Sigmoid colon (tissue), 3 donors: ENCODE results near the gene SIDT1.

Experiments
- POLR2A ChIP-seq, 2 donors: fragments of 450-650 bp; IDR thresholded peaks; one replicate each; pipeline ENCODE4 v1.6.1; 2016; ENCODE audit warnings: antibody characterized with exemption in 2 of 2, mild to moderate bottlenecking in 2 of 2, moderate library complexity in 2 of 2
- TF ChIP-seq, protein P1 (sequence below), 4 experiments: fragments of 450-650 bp in 3 of 4; fragments of 200-600 bp in 1 of 4; IDR thresholded peaks; one replicate each; pipeline ENCODE4 v1.5.1; 2016 to 2019; ENCODE audit warnings: antibody characterized with exemption in 4 of 4, mild to moderate bottlenecking in 3 of 4, moderate library complexity in 2 of 4

DNA sequence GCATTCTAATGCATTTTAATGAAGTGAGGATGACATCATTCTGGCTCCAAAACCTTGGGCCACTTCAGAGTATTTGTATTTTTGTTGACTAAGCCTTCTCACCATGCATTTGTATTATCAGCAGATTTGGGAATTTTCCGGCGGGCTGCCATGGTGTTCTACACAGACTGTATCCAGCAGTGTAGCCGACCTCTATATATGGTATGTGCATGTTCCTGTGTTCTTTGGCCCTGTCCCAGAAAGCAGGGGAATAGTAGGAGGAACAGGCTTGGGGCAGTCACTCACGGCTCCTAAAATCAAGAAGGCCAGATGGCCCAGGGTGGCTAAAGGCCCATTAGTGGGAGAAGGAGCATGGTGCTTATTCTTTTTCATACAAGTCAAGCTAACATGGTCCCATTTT, 83.6 kb downstream of the SIDT1 start:
- TF ChIP-seq POLR2A (IDR thresholded peaks at IDR 0.05), result no peak
- TF ChIP-seq, protein P1, sequence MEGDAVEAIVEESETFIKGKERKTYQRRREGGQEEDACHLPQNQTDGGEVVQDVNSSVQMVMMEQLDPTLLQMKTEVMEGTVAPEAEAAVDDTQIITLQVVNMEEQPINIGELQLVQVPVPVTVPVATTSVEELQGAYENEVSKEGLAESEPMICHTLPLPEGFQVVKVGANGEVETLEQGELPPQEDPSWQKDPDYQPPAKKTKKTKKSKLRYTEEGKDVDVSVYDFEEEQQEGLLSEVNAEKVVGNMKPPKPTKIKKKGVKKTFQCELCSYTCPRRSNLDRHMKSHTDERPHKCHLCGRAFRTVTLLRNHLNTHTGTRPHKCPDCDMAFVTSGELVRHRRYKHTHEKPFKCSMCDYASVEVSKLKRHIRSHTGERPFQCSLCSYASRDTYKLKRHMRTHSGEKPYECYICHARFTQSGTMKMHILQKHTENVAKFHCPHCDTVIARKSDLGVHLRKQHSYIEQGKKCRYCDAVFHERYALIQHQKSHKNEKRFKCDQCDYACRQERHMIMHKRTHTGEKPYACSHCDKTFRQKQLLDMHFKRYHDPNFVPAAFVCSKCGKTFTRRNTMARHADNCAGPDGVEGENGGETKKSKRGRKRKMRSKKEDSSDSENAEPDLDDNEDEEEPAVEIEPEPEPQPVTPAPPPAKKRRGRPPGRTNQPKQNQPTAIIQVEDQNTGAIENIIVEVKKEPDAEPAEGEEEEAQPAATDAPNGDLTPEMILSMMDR (IDR thresholded peaks at IDR 0.05), result no peak
